Brain pericyte (primary cell): ENCODE results near the gene ARHGEF1.
A peak's percentile ranks its signal among the peaks of the same experiment; 100 is the strongest.

Experiments
- DNase-seq: peaks from one replicate; pipeline ENCODE4 v3.0.0-alpha.2; 2012; ENCODE audit warnings: low read depth, low spot score

Gene ARHGEF1

GRCh38 chr19:41883463-41883820, 458 bp downstream of the ARHGEF1 start:
- no peak for DNase-seq

GRCh38 chr19:41883821-41884733, 1.1 kb downstream of the ARHGEF1 start:
- peak; percentile 80 for DNase-seq

GRCh38 chr19:41886761-41887710, 4.1 kb downstream of the ARHGEF1 start:
- no peak for DNase-seq

GRCh38 chr19:41887711-41888382, 4.9 kb downstream of the ARHGEF1 start:
- no peak for DNase-seq

- DNase-seq = no peak
Measured at GRCh38 chr19:41888926-41889325, 5.9 kb downstream of the ARHGEF1 start.

GRCh38 chr19:41889896-41890295, 6.9 kb downstream of the ARHGEF1 start:
- DNase-seq = no peak

- DNase-seq = no peak
Measured at GRCh38 chr19:41890936-41891335, 8.0 kb downstream of the ARHGEF1 start.

GRCh38 chr19:41892173-41892902, 9.4 kb downstream of the ARHGEF1 start:
- no peak for DNase-seq

- no peak for DNase-seq
Measured at GRCh38 chr19:41893899-41894298, 10.9 kb downstream of the ARHGEF1 start.

- DNase-seq = no peak
Measured at GRCh38 chr19:41894350-41894749, 11.4 kb downstream of the ARHGEF1 start.

- no peak for DNase-seq
Measured at GRCh38 chr19:41895745-41896580, 13.0 kb downstream of the ARHGEF1 start.

GRCh38 chr19:41896581-41896942, 13.6 kb downstream of the ARHGEF1 start:
- DNase-seq = no peak

GRCh38 chr19:41897181-41897580, 14.2 kb downstream of the ARHGEF1 start:
- no peak for DNase-seq

GRCh38 chr19:41897820-41898219, 14.8 kb downstream of the ARHGEF1 start:
- no peak for DNase-seq

GRCh38 chr19:41898235-41898634, 15.3 kb downstream of the ARHGEF1 start:
- DNase-seq = no peak

- DNase-seq = no peak
Measured at GRCh38 chr19:41901707-41902360, 18.9 kb downstream of the ARHGEF1 start.

- DNase-seq = no peak
Measured at GRCh38 chr19:41902594-41902993, 19.6 kb downstream of the ARHGEF1 start.

GRCh38 chr19:41903193-41903953, 20.4 kb downstream of the ARHGEF1 start:
- DNase-seq = no peak
